ENCODE measurements around the gene KEAP1.
"Not testable (repeated sequence)": the region's sequence is repeated elsewhere in the genome, so short reads cannot be mapped to it uniquely, and the experiment has no call there.

The KEAP1 gene

GRCh38 chr19:10503002-10503789 lies at the start of gene KEAP1:
Gene KEAP1, minus strand, starts transcription at chr19:10503356. Its CDS starts 3,323 bp downstream, at chr19:10500033.
- DNase-seq = peak; percentile 59

- peak; percentile 72 for DNase-seq
Measured at GRCh38 chr19:10552510-10553053, 49.4 kb upstream of the KEAP1 start.

GRCh38 chr19:10551698-10552301 lies 48.6 kb upstream of the KEAP1 start:
- DNase-seq = no peak

GRCh38 chr19:10551006-10551405 lies 47.9 kb upstream of the KEAP1 start:
- DNase-seq = not testable (repeated sequence)

- DNase-seq = no peak
Measured at GRCh38 chr19:10550336-10550735, 47.2 kb upstream of the KEAP1 start.

GRCh38 chr19:10549733-10550132 lies 46.6 kb upstream of the KEAP1 start:
- DNase-seq = no peak

GRCh38 chr19:10548746-10549276 lies 45.7 kb upstream of the KEAP1 start:
- DNase-seq = no peak

- no peak for DNase-seq
Measured at GRCh38 chr19:10546817-10547216, 43.7 kb upstream of the KEAP1 start.

- no peak for DNase-seq
Measured at GRCh38 chr19:10544753-10545251, 41.6 kb upstream of the KEAP1 start.

- no peak for DNase-seq
Measured at GRCh38 chr19:10544242-10544752, 41.1 kb upstream of the KEAP1 start.

- DNase-seq = peak; percentile 87
Measured at GRCh38 chr19:10543420-10544241, 40.5 kb upstream of the KEAP1 start, which contains the start of gene ATG4D. Gene ATG4D, plus strand, starts transcription at chr19:10543904. Its CDS starts 187 bp downstream, at chr19:10544091.

- DNase-seq = no peak
Measured at GRCh38 chr19:10543059-10543419, 39.9 kb upstream of the KEAP1 start.

GRCh38 chr19:10539016-10539415 lies 35.9 kb upstream of the KEAP1 start:
- not testable (repeated sequence) for DNase-seq

GRCh38 chr19:10538204-10538983 lies 35.2 kb upstream of the KEAP1 start:
- no peak for DNase-seq

- DNase-seq = no peak
Measured at GRCh38 chr19:10537668-10538067, 34.5 kb upstream of the KEAP1 start.

GRCh38 chr19:10535613-10536012 lies 32.5 kb upstream of the KEAP1 start:
- DNase-seq = no peak

GRCh38 chr19:10533646-10534386 lies 30.7 kb upstream of the KEAP1 start:
- DNase-seq = no peak

GRCh38 chr19:10532457-10532856 lies 29.3 kb upstream of the KEAP1 start:
- no peak for DNase-seq

- DNase-seq = not testable (repeated sequence)
Measured at GRCh38 chr19:10526887-10527286, 23.7 kb upstream of the KEAP1 start.

GRCh38 chr19:10525636-10526035 lies 22.5 kb upstream of the KEAP1 start:
- no peak for DNase-seq

- DNase-seq = no peak
Measured at GRCh38 chr19:10523135-10523636, 20.0 kb upstream of the KEAP1 start.

All from islet precursor cell (in vitro differentiated cells).